HG03460 (cell line): ENCODE data around the gene XPO1.
A peak's percentile ranks its signal among the peaks of the same experiment; 100 is the strongest.
"Not testable (repeated sequence)": the region's sequence is repeated elsewhere in the genome, so short reads cannot be mapped to it uniquely, and the experiment has no call there.

Source experiments
- ATAC-seq: cut with Tn5 transposase; IDR thresholded peaks from one replicate; pipeline ENCODE4 v1.9.1; 2021; ENCODE audit not compliant: unreplicated experiment

XPO1 gene

GRCh38 chr2:61536572-61537276 is 1.4 kb downstream of the XPO1 start:
- ATAC-seq, result peak; percentile 54

- ATAC-seq, result no peak
Observed at GRCh38 chr2:61536180-61536571, 2.0 kb downstream of the XPO1 start.

GRCh38 chr2:61535449-61535848 is 2.7 kb downstream of the XPO1 start:
- ATAC-seq, result no peak

- ATAC-seq, result no peak
Observed at GRCh38 chr2:61534926-61535325, 3.2 kb downstream of the XPO1 start.

GRCh38 chr2:61530749-61531148 is 7.4 kb downstream of the XPO1 start:
- ATAC-seq, result no peak

GRCh38 chr2:61529944-61530735 is 8.0 kb downstream of the XPO1 start:
- ATAC-seq, result no peak

- ATAC-seq, result no peak
Observed at GRCh38 chr2:61520261-61520660, 17.9 kb downstream of the XPO1 start.

GRCh38 chr2:61512768-61513398 is 25.3 kb downstream of the XPO1 start:
- ATAC-seq, result no peak

- no peak for ATAC-seq
Observed at GRCh38 chr2:61510674-61511671, 27.2 kb downstream of the XPO1 start.

GRCh38 chr2:61504949-61505348 is 33.2 kb downstream of the XPO1 start:
- ATAC-seq, result no peak

GRCh38 chr2:61499060-61499459 is 39.1 kb downstream of the XPO1 start:
- no peak for ATAC-seq

- ATAC-seq, result no peak
Observed at GRCh38 chr2:61493523-61493942, 44.6 kb downstream of the XPO1 start.

- no peak for ATAC-seq
Observed at GRCh38 chr2:61492476-61492875, 45.7 kb downstream of the XPO1 start.

GRCh38 chr2:61485281-61485680 is 52.9 kb downstream of the XPO1 start:
- ATAC-seq, result no peak

- no peak for ATAC-seq
Observed at GRCh38 chr2:61478086-61478485, 60.1 kb downstream of the XPO1 start.

- ATAC-seq, result not testable (repeated sequence)
Observed at GRCh38 chr2:61476929-61477589, 61.1 kb downstream of the XPO1 start.

GRCh38 chr2:61471905-61472805 is 66.0 kb downstream of the XPO1 start:
- ATAC-seq, result no peak

- peak; percentile 73 for ATAC-seq
Observed at GRCh38 chr2:61470965-61471904, 66.9 kb downstream of the XPO1 start, which contains the start of gene USP34. TSS of gene USP34 (minus strand) at chr2:61471087. CDS start at chr2:61470692, 395 bp downstream.
